Prostate gland (tissue), 2 donors: ENCODE measurements around the gene ETV5.

ENCODE experiments used
- POLR2A ChIP-seq: fragments of 450-650 bp; IDR thresholded peaks from one replicate; pipeline ENCODE4 v1.6.1; 2016; ENCODE audit warnings: antibody characterized with exemption, mild to moderate bottlenecking
- TF ChIP-seq, protein P1 (sequence below), 4 experiments: fragments of 200-600 bp in 2 of 4; fragments of 450-650 bp in 2 of 4; sonication (generic) in 2 of 4; IDR thresholded peaks; 1 replicate in 3 of 4; 2 replicates in 1 of 4; pipeline ENCODE4 v1.5.1; 2016 to 2019; ENCODE audit warnings: antibody characterized with exemption in 4 of 4, mild to moderate bottlenecking in 2 of 4, moderate library complexity in 2 of 4

DNA sequence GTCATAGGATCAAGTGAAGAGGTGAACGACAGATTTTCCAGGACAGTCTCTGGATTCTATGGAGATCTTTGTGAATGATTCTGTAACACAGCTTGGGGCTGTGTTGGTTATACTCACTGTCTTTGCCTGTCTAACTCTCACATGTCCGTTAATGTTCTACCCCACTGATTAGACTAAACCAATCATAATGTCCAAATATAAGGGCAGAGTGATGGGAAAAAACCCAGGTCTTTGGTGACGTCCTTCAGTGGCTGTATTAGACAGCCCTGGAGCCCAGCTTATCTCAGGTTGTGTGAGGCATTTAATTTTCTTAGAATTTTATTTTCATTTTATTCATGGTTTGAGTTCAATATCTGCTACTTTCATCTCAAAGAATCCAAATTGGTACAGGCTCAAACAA, 111.8 kb downstream of the ETV5 start:
- TF ChIP-seq, protein P1, sequence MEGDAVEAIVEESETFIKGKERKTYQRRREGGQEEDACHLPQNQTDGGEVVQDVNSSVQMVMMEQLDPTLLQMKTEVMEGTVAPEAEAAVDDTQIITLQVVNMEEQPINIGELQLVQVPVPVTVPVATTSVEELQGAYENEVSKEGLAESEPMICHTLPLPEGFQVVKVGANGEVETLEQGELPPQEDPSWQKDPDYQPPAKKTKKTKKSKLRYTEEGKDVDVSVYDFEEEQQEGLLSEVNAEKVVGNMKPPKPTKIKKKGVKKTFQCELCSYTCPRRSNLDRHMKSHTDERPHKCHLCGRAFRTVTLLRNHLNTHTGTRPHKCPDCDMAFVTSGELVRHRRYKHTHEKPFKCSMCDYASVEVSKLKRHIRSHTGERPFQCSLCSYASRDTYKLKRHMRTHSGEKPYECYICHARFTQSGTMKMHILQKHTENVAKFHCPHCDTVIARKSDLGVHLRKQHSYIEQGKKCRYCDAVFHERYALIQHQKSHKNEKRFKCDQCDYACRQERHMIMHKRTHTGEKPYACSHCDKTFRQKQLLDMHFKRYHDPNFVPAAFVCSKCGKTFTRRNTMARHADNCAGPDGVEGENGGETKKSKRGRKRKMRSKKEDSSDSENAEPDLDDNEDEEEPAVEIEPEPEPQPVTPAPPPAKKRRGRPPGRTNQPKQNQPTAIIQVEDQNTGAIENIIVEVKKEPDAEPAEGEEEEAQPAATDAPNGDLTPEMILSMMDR (IDR thresholded peaks at IDR 0.05) = no peak
- TF ChIP-seq POLR2A = no peak
